ENCODE measurements around the gene MREG.
A peak's percentile ranks its signal among the peaks of the same experiment; 100 is the strongest.

Gene MREG

DNA sequence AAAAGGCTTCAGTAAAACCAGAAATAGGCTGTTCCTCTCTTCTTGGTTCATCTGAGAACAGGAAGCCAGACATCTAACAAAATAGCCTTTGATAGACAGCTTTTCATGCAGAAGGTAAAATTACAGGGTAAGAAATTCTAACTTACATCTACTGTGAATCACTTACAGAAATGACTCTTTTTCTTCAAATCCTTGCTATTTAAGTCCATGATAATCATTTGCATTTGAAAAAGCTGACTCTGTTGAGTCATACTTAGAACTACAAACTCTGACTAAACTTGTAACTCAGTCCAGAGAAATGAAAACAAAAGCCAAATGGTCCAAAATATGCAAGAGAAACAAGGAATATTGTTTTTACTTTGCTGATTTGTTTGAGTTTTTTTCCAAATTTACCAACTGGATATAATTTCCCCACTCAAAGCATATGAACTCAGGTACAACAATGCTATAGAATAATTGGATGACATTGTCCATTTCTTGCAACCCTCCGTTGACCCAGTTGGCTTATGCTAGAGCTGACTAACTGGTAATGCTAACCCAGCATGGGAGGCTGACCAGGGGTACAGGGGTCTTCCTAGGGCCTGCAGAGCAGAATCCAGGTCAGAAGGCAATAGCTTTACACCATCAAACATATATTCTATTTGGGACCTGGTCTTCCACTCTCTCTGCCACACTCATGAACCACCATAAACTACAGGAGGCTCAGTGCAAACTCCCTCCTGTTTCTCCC is 18.8 kb upstream of the MREG start:
- no peak overlapping the region for H3K4me3 Mint-ChIP-seq
- H3K9me3 Mint-ChIP-seq: no peaks in the 10 kb centered on the region
- peaks cover 36% of the 10 kb centered on the region for H3K4me1 Mint-ChIP-seq
- H3K36me3 Mint-ChIP-seq: no peaks in the 10 kb centered on the region
- peak overlapping the region; percentile 70 for H3K27ac Mint-ChIP-seq
- ATAC-seq: peak; percentile 60
- no peaks in the 10 kb centered on the region for H3K27me3 Mint-ChIP-seq

DNA sequence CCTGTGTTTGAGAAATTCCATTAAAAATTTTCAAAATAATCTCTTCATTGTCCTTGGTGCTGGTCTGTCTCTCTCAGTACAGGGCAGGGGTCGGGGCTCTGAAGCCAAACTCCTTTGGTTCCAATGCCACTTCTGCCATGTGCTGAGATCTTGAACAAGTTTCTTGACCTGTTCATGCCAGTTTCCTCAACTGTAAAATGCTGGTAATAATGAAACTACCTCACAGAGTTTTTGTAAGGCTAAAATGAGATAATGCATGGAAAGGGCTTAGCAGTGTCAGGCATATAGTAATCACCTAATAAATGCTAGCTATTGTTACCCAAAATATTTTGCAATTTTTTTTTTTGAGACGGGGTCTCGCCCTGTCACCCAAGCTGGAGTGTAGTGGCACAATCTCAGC is 16.9 kb upstream of the MREG start:
- no peaks in the 10 kb centered on the region for H3K36me3 Mint-ChIP-seq
- peaks cover 36% of the 10 kb centered on the region for H3K4me1 Mint-ChIP-seq
- H3K4me3 Mint-ChIP-seq: no peak overlapping the region
- H3K27me3 Mint-ChIP-seq: no peaks in the 10 kb centered on the region
- H3K9me3 Mint-ChIP-seq: no peaks in the 10 kb centered on the region
- no peak for ATAC-seq
- H3K27ac Mint-ChIP-seq: no peak overlapping the region

GRCh38 chr2:216029416-216030129 is 16.2 kb upstream of the MREG start:
- no peak overlapping the region for H3K27ac Mint-ChIP-seq
- H3K4me1 Mint-ChIP-seq: peaks cover 35% of the 10 kb centered on the region
- no peaks in the 10 kb centered on the region for H3K36me3 Mint-ChIP-seq
- no peak overlapping the region for H3K4me3 Mint-ChIP-seq
- H3K27me3 Mint-ChIP-seq: no peaks in the 10 kb centered on the region
- no peaks in the 10 kb centered on the region for H3K9me3 Mint-ChIP-seq
- ATAC-seq: no peak

GRCh38 chr2:216024779-216025336 is 11.5 kb upstream of the MREG start:
- no peak overlapping the region for H3K4me3 Mint-ChIP-seq
- H3K27ac Mint-ChIP-seq: peak overlapping the region; percentile 22
- peaks cover 6% of the 10 kb centered on the region for H3K4me1 Mint-ChIP-seq
- H3K9me3 Mint-ChIP-seq: no peaks in the 10 kb centered on the region
- no peak for ATAC-seq
- H3K36me3 Mint-ChIP-seq: no peaks in the 10 kb centered on the region
- no peaks in the 10 kb centered on the region for H3K27me3 Mint-ChIP-seq

- no peaks in the 10 kb centered on the region for H3K36me3 Mint-ChIP-seq
- H3K4me3 Mint-ChIP-seq: no peak overlapping the region
- no peak overlapping the region for H3K27ac Mint-ChIP-seq
- H3K9me3 Mint-ChIP-seq: no peaks in the 10 kb centered on the region
- H3K27me3 Mint-ChIP-seq: no peaks in the 10 kb centered on the region
- ATAC-seq: peak; percentile 57
- H3K4me1 Mint-ChIP-seq: peaks cover 6% of the 10 kb centered on the region
These were observed 9.8 kb upstream of the MREG start for GRCh38 chr2:216023055-216023648.

- peaks cover 13% of the 10 kb centered on the region for H3K4me1 Mint-ChIP-seq
- no peak overlapping the region for H3K4me3 Mint-ChIP-seq
- no peak for ATAC-seq
- no peaks in the 10 kb centered on the region for H3K36me3 Mint-ChIP-seq
- no peaks in the 10 kb centered on the region for H3K9me3 Mint-ChIP-seq
- no peak overlapping the region for H3K27ac Mint-ChIP-seq
- no peaks in the 10 kb centered on the region for H3K27me3 Mint-ChIP-seq
These were observed 8.6 kb upstream of the MREG start for GRCh38 chr2:216021768-216022565.

- H3K4me3 Mint-ChIP-seq: no peak overlapping the region
- ATAC-seq: no peak
- no peaks in the 10 kb centered on the region for H3K9me3 Mint-ChIP-seq
- H3K27me3 Mint-ChIP-seq: no peaks in the 10 kb centered on the region
- no peak overlapping the region for H3K27ac Mint-ChIP-seq
- H3K36me3 Mint-ChIP-seq: no peaks in the 10 kb centered on the region
- H3K4me1 Mint-ChIP-seq: peaks cover 33% of the 10 kb centered on the region
These were observed 5.4 kb upstream of the MREG start for GRCh38 chr2:216018709-216019108.

DNA sequence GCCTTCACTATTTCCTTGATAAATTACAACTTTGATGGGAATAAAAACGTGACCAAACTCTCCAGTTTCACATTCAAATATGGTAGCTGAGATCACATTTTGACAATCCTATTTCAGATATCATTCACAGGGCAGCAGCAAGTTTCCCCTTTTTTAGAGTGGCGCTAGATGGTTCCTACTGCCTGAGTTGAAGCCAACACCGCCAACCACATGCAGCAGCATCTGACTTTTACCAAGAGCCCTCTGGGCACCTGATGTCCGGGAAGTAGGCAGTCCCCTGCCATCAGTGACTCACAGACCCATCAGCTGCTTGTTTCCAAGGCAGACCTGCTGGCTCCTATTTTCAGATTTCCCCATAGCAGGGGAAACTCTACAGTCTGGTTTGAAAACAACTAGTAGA is 4.0 kb upstream of the MREG start:
- Mint-ChIP-seq H3K4me3 (peak overlapping the region; percentile 10), H3K27me3 (no peaks in the 10 kb centered on the region), H3K27ac (peak overlapping the region; percentile 83), H3K9me3 (no peaks in the 10 kb centered on the region), H3K4me1 (peaks cover 35% of the 10 kb centered on the region), H3K36me3 (no peaks in the 10 kb centered on the region)
- ATAC-seq: peak; percentile 86

DNA sequence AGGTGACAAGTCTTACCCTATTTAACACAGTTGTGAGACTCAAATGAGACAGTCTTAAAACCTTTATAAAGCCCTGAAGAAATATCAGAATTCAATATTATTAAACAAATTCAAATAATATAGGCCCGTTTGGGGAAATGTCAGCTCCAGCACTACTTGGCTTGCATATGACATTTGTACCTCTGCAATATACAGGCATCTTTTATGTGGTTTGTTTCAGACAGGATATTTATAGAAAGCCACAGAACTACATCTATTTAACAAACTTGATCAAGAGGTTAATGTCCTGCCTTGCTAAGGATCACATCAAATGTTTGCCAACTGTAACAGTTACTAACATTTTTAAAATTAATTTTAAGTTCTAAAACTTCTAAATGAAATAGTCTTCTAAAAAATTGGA is 3.2 kb upstream of the MREG start:
- Mint-ChIP-seq H3K4me3 (no peak overlapping the region), H3K4me1 (peaks cover 42% of the 10 kb centered on the region), H3K36me3 (peaks cover 5% of the 10 kb centered on the region), H3K27me3 (no peaks in the 10 kb centered on the region), H3K27ac (peak overlapping the region; percentile 83), H3K9me3 (no peaks in the 10 kb centered on the region)
- ATAC-seq: no peak

- no peaks in the 10 kb centered on the region for H3K27me3 Mint-ChIP-seq
- peaks cover 11% of the 10 kb centered on the region for H3K36me3 Mint-ChIP-seq
- ATAC-seq: peak; percentile 83
- peak overlapping the region; percentile 83 for H3K27ac Mint-ChIP-seq
- peak overlapping the region; percentile 47 for H3K4me3 Mint-ChIP-seq
- H3K4me1 Mint-ChIP-seq: peaks cover 49% of the 10 kb centered on the region
- H3K9me3 Mint-ChIP-seq: no peaks in the 10 kb centered on the region
These were observed 2.5 kb upstream of the MREG start for GRCh38 chr2:216015722-216016464.

DNA sequence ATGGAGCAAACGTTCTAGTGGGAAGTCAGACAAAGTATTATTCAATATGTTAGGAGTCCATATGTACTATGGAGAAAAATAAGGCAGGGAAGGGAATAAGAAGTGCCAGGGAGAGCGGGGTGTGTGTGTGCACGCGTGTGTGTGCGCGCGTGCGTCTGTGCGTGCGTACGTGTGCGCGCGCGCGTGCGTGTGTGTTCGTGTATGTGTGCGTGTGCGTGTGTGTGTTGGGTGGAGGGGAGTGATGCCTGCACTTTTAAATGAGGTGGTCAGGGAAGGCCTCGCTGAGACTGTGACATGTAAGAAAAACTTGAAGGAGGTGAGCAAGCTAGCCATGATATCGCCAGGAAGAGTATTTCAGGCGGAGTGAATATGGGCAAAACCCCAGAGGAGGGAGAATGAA is 1.6 kb upstream of the MREG start:
- no peak overlapping the region for H3K4me3 Mint-ChIP-seq
- peak overlapping the region; percentile 83 for H3K27ac Mint-ChIP-seq

DNA sequence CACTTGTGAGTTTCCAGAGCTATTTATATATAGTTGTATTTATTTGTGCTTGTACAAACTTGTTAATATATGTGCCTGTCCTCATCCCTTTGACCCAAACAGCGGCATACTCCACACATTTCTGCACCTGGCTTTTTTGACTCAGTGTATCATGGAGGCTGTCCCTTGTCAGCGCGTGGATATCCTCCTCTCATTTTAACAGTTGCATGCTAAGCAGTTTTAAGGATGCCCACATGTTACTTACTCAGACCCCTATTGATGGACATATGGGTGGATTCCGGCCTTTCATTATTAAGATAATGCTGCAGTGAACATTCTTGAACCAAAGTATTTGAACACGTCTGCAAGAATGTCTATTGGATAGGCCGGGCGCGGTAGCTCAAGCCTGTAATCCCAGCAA is 655 bp upstream of the MREG start:
- H3K4me1 Mint-ChIP-seq: peaks cover 60% of the 10 kb centered on the region
- no peaks in the 10 kb centered on the region for H3K27me3 Mint-ChIP-seq
- H3K9me3 Mint-ChIP-seq: no peaks in the 10 kb centered on the region
- peak overlapping the region; percentile 83 for H3K27ac Mint-ChIP-seq
- peak overlapping the region; percentile 45 for H3K4me3 Mint-ChIP-seq
- no peak for ATAC-seq
- peaks cover 11% of the 10 kb centered on the region for H3K36me3 Mint-ChIP-seq

More for the DNA sequence above, 1.6 kb upstream of the MREG start:
- peaks cover 11% of the 10 kb centered on the region for H3K36me3 Mint-ChIP-seq
- peaks cover 50% of the 10 kb centered on the region for H3K4me1 Mint-ChIP-seq
- ATAC-seq: no peak
- no peaks in the 10 kb centered on the region for H3K9me3 Mint-ChIP-seq
- no peaks in the 10 kb centered on the region for H3K27me3 Mint-ChIP-seq

- Mint-ChIP-seq H3K9me3 (no peaks in the 10 kb centered on the region), H3K27ac (peak overlapping the region; percentile 83), H3K4me3 (peak overlapping the region; percentile 82), H3K4me1 (peaks cover 65% of the 10 kb centered on the region), H3K36me3 (peaks cover 11% of the 10 kb centered on the region), H3K27me3 (no peaks in the 10 kb centered on the region)
- ATAC-seq: no peak
These were observed 596 bp downstream of the MREG start for GRCh38 chr2:216012830-216013079.

GRCh38 chr2:216012133-216012829 is 1.1 kb downstream of the MREG start:
- Mint-ChIP-seq H3K36me3 (peaks cover 11% of the 10 kb centered on the region), H3K4me1 (peaks cover 61% of the 10 kb centered on the region), H3K9me3 (no peaks in the 10 kb centered on the region)

More at GRCh38 chr2:216012133-216012829, 1.1 kb downstream of the MREG start:
- Mint-ChIP-seq H3K27ac (peak overlapping the region; percentile 83), H3K27me3 (no peaks in the 10 kb centered on the region), H3K4me3 (peak overlapping the region; percentile 82)
- no peak for ATAC-seq

Data from stimulated activated memory B cell treated with anti-CD40 and anti-IgM and Interleukin-4, amounts not matched to agents 10 μg/mL and 1 μg/mL and 100 μg/mL, for 72 hours (primary cell).